ENCODE measurements around the gene TMEM143. TPM values are rescaled to one million over a fixed set of nuclear protein-coding genes. Genes with fewer than 3 reads are reported as not detected.

Gene TMEM143
- total and polyA plus RNA-seq, 3 donors from 2014 or later, result 5.0 to 22.9 (median 14.1) TPM

GRCh38 chr19:48342841-48343540 lies 20.7 kb downstream of the TMEM143 start:
- H3K4me3 ChIP-seq, result no peak overlapping the region

GRCh38 chr19:48342414-48342738 lies 21.4 kb downstream of the TMEM143 start:
- no peak for TF ChIP-seq POLR2A (IDR thresholded peaks at IDR 0.05)
- TF ChIP-seq CTCF (IDR thresholded peaks at IDR 0.05), result no peak
- whole genome bisulfite sequencing, 2 donors, result 76 to 86% methylated on average over 20 of the region's 20 CpGs
- H3K27ac ChIP-seq, result no peak overlapping the region
- no peak overlapping the region for H3K4me3 ChIP-seq
- no peaks in the 10 kb centered on the region for H3K36me3 ChIP-seq (ENCODE audit: low read depth, missing control alignments)
- no peak for DNase-seq
- intact Hi-C loops (cut with DNase I; ENCODE audit: low total_unique reads), result no loop called here
- peaks cover 11% of the 10 kb centered on the region for H3K4me1 ChIP-seq
- no peaks in the 10 kb centered on the region for H3K27me3 ChIP-seq
- no peaks in the 10 kb centered on the region for H3K9me3 ChIP-seq

More at GRCh38 chr19:48342841-48343540, 20.7 kb downstream of the TMEM143 start:
- WGBS, 2 donors, result 91 to 92% methylated on average over 23 of the region's 23 CpGs
- Histone ChIP-seq H3K27ac (no peak overlapping the region), H3K27me3 (no peaks in the 10 kb centered on the region), H3K4me1 (peaks cover 15% of the 10 kb centered on the region), H3K36me3 (ENCODE audit: low read depth, missing control alignments) (no peaks in the 10 kb centered on the region), H3K9me3 (no peaks in the 10 kb centered on the region)
- no peak for TF ChIP-seq POLR2A (IDR thresholded peaks at IDR 0.05)
- no peak for TF ChIP-seq CTCF (IDR thresholded peaks at IDR 0.05)
- intact Hi-C loops (cut with DNase I; ENCODE audit: low total_unique reads), result no loop called here
- no peak for DNase-seq

GRCh38 chr19:48341515-48342413 lies 22.0 kb downstream of the TMEM143 start:
- intact Hi-C loops (cut with DNase I; ENCODE audit: low total_unique reads), result no loop called here
- H3K36me3 ChIP-seq (ENCODE audit: low read depth, missing control alignments), result no peaks in the 10 kb centered on the region
- 88 to 93% methylated on average over 10 of the region's 10 CpGs for WGBS, 2 donors
- no peaks in the 10 kb centered on the region for H3K9me3 ChIP-seq
- H3K4me3 ChIP-seq, result no peak overlapping the region
- TF ChIP-seq CTCF (IDR thresholded peaks at IDR 0.05) (no peak), POLR2A (IDR thresholded peaks at IDR 0.05) (no peak)
- H3K27ac ChIP-seq, result no peak overlapping the region
- DNase-seq, result no peak
- no peaks in the 10 kb centered on the region for H3K27me3 ChIP-seq
- peaks cover 5% of the 10 kb centered on the region for H3K4me1 ChIP-seq

- no peaks in the 10 kb centered on the region for H3K9me3 ChIP-seq
- TF ChIP-seq CTCF (IDR thresholded peaks at IDR 0.05) (no peak), POLR2A (IDR thresholded peaks at IDR 0.05) (no peak)
- 88 to 94% methylated on average over 11 of the region's 11 CpGs for WGBS, 2 donors
- H3K27ac ChIP-seq, result no peak overlapping the region
- no peaks in the 10 kb centered on the region for H3K36me3 ChIP-seq (ENCODE audit: low read depth, missing control alignments)
- no peaks in the 10 kb centered on the region for H3K27me3 ChIP-seq
- H3K4me1 ChIP-seq, result no peaks in the 10 kb centered on the region
- DNase-seq, result no peak
- intact Hi-C loops (cut with DNase I; ENCODE audit: low total_unique reads), result no loop called here
- no peak overlapping the region for H3K4me3 ChIP-seq
Observed at GRCh38 chr19:48340995-48341394, 22.7 kb downstream of the TMEM143 start.
